ENCODE data around the gene SDHB.

DNA sequence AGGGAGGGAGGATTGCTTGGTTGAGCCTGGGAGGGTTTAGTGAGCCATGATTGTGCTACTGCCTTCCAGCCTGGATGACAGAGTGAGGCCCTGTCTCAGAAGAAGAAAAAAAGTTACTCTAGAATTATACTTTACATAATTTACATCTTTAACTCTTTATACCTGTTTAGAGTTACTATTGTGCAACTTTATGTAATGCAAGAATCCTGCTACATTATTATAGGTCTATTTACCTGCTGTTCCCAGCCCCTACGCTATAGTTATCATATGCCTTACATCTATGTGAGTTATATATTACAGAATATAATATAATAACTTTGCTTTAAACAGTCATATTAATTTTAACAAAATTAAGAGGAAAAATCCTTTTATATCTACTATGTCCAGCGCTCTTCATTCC lies 14.3 kb downstream of the SDHB start:
- TF ChIP-seq, protein P1, sequence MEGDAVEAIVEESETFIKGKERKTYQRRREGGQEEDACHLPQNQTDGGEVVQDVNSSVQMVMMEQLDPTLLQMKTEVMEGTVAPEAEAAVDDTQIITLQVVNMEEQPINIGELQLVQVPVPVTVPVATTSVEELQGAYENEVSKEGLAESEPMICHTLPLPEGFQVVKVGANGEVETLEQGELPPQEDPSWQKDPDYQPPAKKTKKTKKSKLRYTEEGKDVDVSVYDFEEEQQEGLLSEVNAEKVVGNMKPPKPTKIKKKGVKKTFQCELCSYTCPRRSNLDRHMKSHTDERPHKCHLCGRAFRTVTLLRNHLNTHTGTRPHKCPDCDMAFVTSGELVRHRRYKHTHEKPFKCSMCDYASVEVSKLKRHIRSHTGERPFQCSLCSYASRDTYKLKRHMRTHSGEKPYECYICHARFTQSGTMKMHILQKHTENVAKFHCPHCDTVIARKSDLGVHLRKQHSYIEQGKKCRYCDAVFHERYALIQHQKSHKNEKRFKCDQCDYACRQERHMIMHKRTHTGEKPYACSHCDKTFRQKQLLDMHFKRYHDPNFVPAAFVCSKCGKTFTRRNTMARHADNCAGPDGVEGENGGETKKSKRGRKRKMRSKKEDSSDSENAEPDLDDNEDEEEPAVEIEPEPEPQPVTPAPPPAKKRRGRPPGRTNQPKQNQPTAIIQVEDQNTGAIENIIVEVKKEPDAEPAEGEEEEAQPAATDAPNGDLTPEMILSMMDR (conservative IDR thresholded peaks at IDR 0.05 in 1 of 2, IDR thresholded peaks at IDR 0.05 in 1 of 2; ENCODE audit: extremely low read depth in 1 of 2, insufficient read depth in 1 of 2, low read depth in 1 of 2, low read length in 2 of 2): no peak
- TF ChIP-seq EZH2 (IDR thresholded peaks at IDR 0.05; ENCODE audit: borderline replicate concordance, low read length): no peak
